ENCODE results near the gene ATP6V1C2.

The ATP6V1C2 gene

GRCh38 chr2:10794876-10795275 is 73.4 kb downstream of the ATP6V1C2 start:
- peaks cover 26% of the 10 kb centered on the region for H3K36me3 ChIP-seq (replicated peaks; ENCODE audit: insufficient read depth, low read length)
- H3K4me1 ChIP-seq (ENCODE audit: low read length), result peaks cover 53% of the 10 kb centered on the region
- no peak for TF ChIP-seq EZH2 (optimal IDR thresholded peaks at IDR 0.05; ENCODE audit: low read depth, low read length)
- no peak for TF ChIP-seq CTCF (IDR thresholded peaks at IDR 0.05; ENCODE audit: low read length)
- no peak for TF ChIP-seq EZH2phosphoT487 (IDR thresholded peaks at IDR 0.05; ENCODE audit: low read length)
- 0 out of 2 replicates have a peak, but pooled peaks cover 8% of the 10 kb centered on the region for H4K20me1 ChIP-seq (ENCODE audit: insufficient read depth, low read length)
- H3K4me3 ChIP-seq (ENCODE audit: low read length), result no peak overlapping the region
- no peaks in the 10 kb centered on the region for H3K9me3 ChIP-seq (replicated peaks; ENCODE audit: insufficient read depth, low read length)
- H3K79me2 ChIP-seq (ENCODE audit: low read length), result peaks cover 67% of the 10 kb centered on the region
- H3K27ac ChIP-seq (ENCODE audit: low read length), result no peak overlapping the region
- no peak overlapping the region for H2AFZ ChIP-seq (ENCODE audit: low read length)
- H3F3A ChIP-seq (ENCODE audit: insufficient read depth, low read length), result peaks cover 52% of the 10 kb centered on the region
- no peak overlapping the region for H3K4me2 ChIP-seq (ENCODE audit: low read depth, low read length)
- no peaks in the 10 kb centered on the region for H3K27me3 ChIP-seq (replicated peaks; ENCODE audit: insufficient read depth, low read length)
- no peak for DNase-seq
- no peak overlapping the region for H3K9ac ChIP-seq (ENCODE audit: low read length)
- no peaks in the 10 kb centered on the region for H3K9me2 ChIP-seq (replicated peaks; ENCODE audit: insufficient read depth, low read length)

DNA sequence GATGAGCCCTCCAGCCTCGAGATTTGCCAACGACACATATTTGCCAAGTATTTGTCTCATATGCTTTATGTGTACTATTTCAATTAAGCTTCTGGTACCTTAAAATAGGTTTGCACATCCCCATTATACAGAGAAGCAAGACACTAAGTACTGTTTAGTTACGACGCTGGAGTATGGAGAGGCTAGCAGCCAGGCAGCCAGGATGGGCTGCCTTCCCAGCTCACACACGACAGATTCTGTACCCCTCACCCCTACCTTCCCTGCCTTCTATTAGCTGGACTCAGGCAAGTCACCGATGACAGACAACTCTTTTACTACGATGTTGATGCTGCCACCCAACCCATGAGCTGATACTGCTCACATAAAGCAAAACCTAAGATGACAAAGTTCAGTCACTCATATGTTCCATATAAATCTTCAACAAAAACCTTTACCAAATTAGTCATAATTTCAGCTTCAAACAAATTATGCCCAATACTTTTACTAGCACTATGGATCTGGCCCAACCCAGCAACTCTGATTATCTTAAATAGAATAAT is 74.1 kb downstream of the ATP6V1C2 start:
- no peaks in the 10 kb centered on the region for H3K9me2 ChIP-seq (replicated peaks; ENCODE audit: insufficient read depth, low read length)
- H3K79me2 ChIP-seq (ENCODE audit: low read length), result peaks cover 74% of the 10 kb centered on the region
- DNase-seq, result no peak
- H3K27me3 ChIP-seq (replicated peaks; ENCODE audit: insufficient read depth, low read length), result no peaks in the 10 kb centered on the region
- no peaks in the 10 kb centered on the region for H3K9me3 ChIP-seq (replicated peaks; ENCODE audit: insufficient read depth, low read length)
- H3K4me1 ChIP-seq (ENCODE audit: low read length), result peaks cover 47% of the 10 kb centered on the region
- peaks cover 46% of the 10 kb centered on the region for H3F3A ChIP-seq (ENCODE audit: insufficient read depth, low read length)
- peaks cover 27% of the 10 kb centered on the region for H3K36me3 ChIP-seq (replicated peaks; ENCODE audit: insufficient read depth, low read length)
- no peak overlapping the region for H3K9ac ChIP-seq (ENCODE audit: low read length)
- 0 out of 2 replicates have a peak, but pooled peaks cover 12% of the 10 kb centered on the region for H4K20me1 ChIP-seq (ENCODE audit: insufficient read depth, low read length)
- no peak overlapping the region for H2AFZ ChIP-seq (ENCODE audit: low read length)
- H3K4me3 ChIP-seq (ENCODE audit: low read length), result no peak overlapping the region
- TF ChIP-seq CTCF (IDR thresholded peaks at IDR 0.05; ENCODE audit: low read length), result no peak
- TF ChIP-seq EZH2 (optimal IDR thresholded peaks at IDR 0.05; ENCODE audit: low read depth, low read length), result no peak
- no peak for TF ChIP-seq EZH2phosphoT487 (IDR thresholded peaks at IDR 0.05; ENCODE audit: low read length)
- no peak overlapping the region for H3K27ac ChIP-seq (ENCODE audit: low read length)
- no peak overlapping the region for H3K4me2 ChIP-seq (ENCODE audit: low read depth, low read length)

- Histone ChIP-seq H3F3A (ENCODE audit: insufficient read depth, low read length) (peaks cover 35% of the 10 kb centered on the region), H3K4me2 (ENCODE audit: low read depth, low read length) (no peak overlapping the region), H3K4me1 (ENCODE audit: low read length) (peaks cover 40% of the 10 kb centered on the region), H3K27ac (ENCODE audit: low read length) (no peak overlapping the region), H3K27me3 (replicated peaks; ENCODE audit: insufficient read depth, low read length) (no peaks in the 10 kb centered on the region), H3K4me3 (ENCODE audit: low read length) (no peak overlapping the region), H3K36me3 (replicated peaks; ENCODE audit: insufficient read depth, low read length) (peaks cover 37% of the 10 kb centered on the region), H3K9me2 (replicated peaks; ENCODE audit: insufficient read depth, low read length) (no peaks in the 10 kb centered on the region), H3K9me3 (replicated peaks; ENCODE audit: insufficient read depth, low read length) (no peaks in the 10 kb centered on the region), H2AFZ (ENCODE audit: low read length) (no peak overlapping the region), H3K9ac (ENCODE audit: low read length) (no peak overlapping the region), H3K79me2 (ENCODE audit: low read length) (peaks cover 85% of the 10 kb centered on the region), H4K20me1 (ENCODE audit: insufficient read depth, low read length) (peaks cover 18% of the 10 kb centered on the region; the same call in 1 of the 2 replicates)
- no peak for TF ChIP-seq EZH2 (optimal IDR thresholded peaks at IDR 0.05; ENCODE audit: low read depth, low read length)
- TF ChIP-seq CTCF (IDR thresholded peaks at IDR 0.05; ENCODE audit: low read length), result no peak
- no peak for TF ChIP-seq EZH2phosphoT487 (IDR thresholded peaks at IDR 0.05; ENCODE audit: low read length)
- DNase-seq, result no peak
Observed at GRCh38 chr2:10796703-10797102, 75.3 kb downstream of the ATP6V1C2 start.

Measured in MM.1S (cell line).